HG03139 (cell line): Measurements from ENCODE around the gene SLC5A9.
"Not testable (repeated sequence)": the region's sequence is repeated elsewhere in the genome, so short reads cannot be mapped to it uniquely, and the experiment has no call there.

Experiments
- ATAC-seq: cut with Tn5 transposase; IDR thresholded peaks from one replicate; pipeline ENCODE4 v1.9.1; 2021; ENCODE audit not compliant: unreplicated experiment

SLC5A9 gene

GRCh38 chr1:48213462-48213861 lies 9.1 kb upstream of the SLC5A9 start:
- not testable (repeated sequence) for ATAC-seq

- not testable (repeated sequence) for ATAC-seq
Observed at GRCh38 chr1:48214366-48214765, 8.2 kb upstream of the SLC5A9 start.

GRCh38 chr1:48214820-48215219 lies 7.7 kb upstream of the SLC5A9 start:
- no peak for ATAC-seq

GRCh38 chr1:48215222-48215621 lies 7.3 kb upstream of the SLC5A9 start:
- no peak for ATAC-seq

GRCh38 chr1:48215889-48216288 lies 6.6 kb upstream of the SLC5A9 start:
- no peak for ATAC-seq

GRCh38 chr1:48216313-48216712 lies 6.2 kb upstream of the SLC5A9 start:
- ATAC-seq, result no peak

GRCh38 chr1:48216941-48217340 lies 5.6 kb upstream of the SLC5A9 start:
- ATAC-seq, result no peak

GRCh38 chr1:48217856-48218255 lies 4.7 kb upstream of the SLC5A9 start:
- ATAC-seq, result no peak

GRCh38 chr1:48219803-48220202 lies 2.7 kb upstream of the SLC5A9 start:
- no peak for ATAC-seq

GRCh38 chr1:48221122-48221521 lies 1.4 kb upstream of the SLC5A9 start:
- ATAC-seq, result no peak

GRCh38 chr1:48221657-48222056 lies 859 bp upstream of the SLC5A9 start:
- no peak for ATAC-seq

GRCh38 chr1:48223366-48224240 lies 1.1 kb downstream of the SLC5A9 start:
- ATAC-seq, result no peak

- no peak for ATAC-seq
Observed at GRCh38 chr1:48224791-48225190, 2.3 kb downstream of the SLC5A9 start.

GRCh38 chr1:48225579-48225978 lies 3.1 kb downstream of the SLC5A9 start:
- ATAC-seq, result no peak

GRCh38 chr1:48227165-48228013 lies 4.9 kb downstream of the SLC5A9 start:
- ATAC-seq, result peak; percentile 60

- no peak for ATAC-seq
Observed at GRCh38 chr1:48228156-48228555, 5.6 kb downstream of the SLC5A9 start.

- no peak for ATAC-seq
Observed at GRCh38 chr1:48229317-48229716, 6.8 kb downstream of the SLC5A9 start.

- ATAC-seq, result no peak
Observed at GRCh38 chr1:48230236-48230635, 7.7 kb downstream of the SLC5A9 start.

GRCh38 chr1:48232722-48233121 lies 10.2 kb downstream of the SLC5A9 start:
- no peak for ATAC-seq

GRCh38 chr1:48233666-48234485 lies 11.4 kb downstream of the SLC5A9 start:
- ATAC-seq, result no peak

GRCh38 chr1:48235652-48236051 lies 13.1 kb downstream of the SLC5A9 start:
- no peak for ATAC-seq
